ENCODE measurements around the gene NALCN.

Gene NALCN

GRCh38 chr13:101109005-101109404 is 307.3 kb downstream of the NALCN start:
- DNase-seq: no peak

GRCh38 chr13:101098873-101099272 is 317.4 kb downstream of the NALCN start:
- DNase-seq: no peak

- DNase-seq: no peak
Measured at GRCh38 chr13:101092985-101093384, 323.3 kb downstream of the NALCN start.

GRCh38 chr13:101090287-101090686 is 326.0 kb downstream of the NALCN start:
- DNase-seq: no peak

- DNase-seq: no peak
Measured at GRCh38 chr13:101085551-101085950, 330.8 kb downstream of the NALCN start.

- no peak for DNase-seq
Measured at GRCh38 chr13:101082441-101082840, 333.9 kb downstream of the NALCN start.

GRCh38 chr13:101080616-101081015 is 335.7 kb downstream of the NALCN start:
- DNase-seq: no peak

- no peak for DNase-seq
Measured at GRCh38 chr13:101065329-101065728, 351.0 kb downstream of the NALCN start.

- DNase-seq: no peak
Measured at GRCh38 chr13:101059793-101060192, 356.5 kb downstream of the NALCN start.

GRCh38 chr13:101058841-101059240 is 357.5 kb downstream of the NALCN start:
- DNase-seq: no peak

- DNase-seq: no peak
Measured at GRCh38 chr13:101053301-101054093, 362.8 kb downstream of the NALCN start.

- DNase-seq: no peak
Measured at GRCh38 chr13:101049166-101049850, 367.0 kb downstream of the NALCN start.

GRCh38 chr13:101036546-101036945 is 379.8 kb downstream of the NALCN start:
- no peak for DNase-seq

- no peak for DNase-seq
Measured at GRCh38 chr13:101035119-101035620, 381.1 kb downstream of the NALCN start.

GRCh38 chr13:101026736-101027398 is 389.4 kb downstream of the NALCN start:
- no peak for DNase-seq

GRCh38 chr13:101026328-101026727 is 390.0 kb downstream of the NALCN start:
- DNase-seq: no peak

- no peak for DNase-seq
Measured at GRCh38 chr13:101025925-101026324, 390.4 kb downstream of the NALCN start.

GRCh38 chr13:101025519-101025918 is 390.8 kb downstream of the NALCN start:
- DNase-seq: no peak

GRCh38 chr13:101019126-101019525 is 397.2 kb downstream of the NALCN start:
- DNase-seq: no peak

GRCh38 chr13:101018720-101019119 is 397.6 kb downstream of the NALCN start:
- DNase-seq: no peak

GRCh38 chr13:101017123-101017872 is 399.0 kb downstream of the NALCN start:
- no peak for DNase-seq

- no peak for DNase-seq
Measured at GRCh38 chr13:101016475-101016874, 399.8 kb downstream of the NALCN start.

- no peak for DNase-seq
Measured at GRCh38 chr13:101013245-101013644, 403.1 kb downstream of the NALCN start.
